GM23338 (cell line): ENCODE data around the gene FGF3. TPM values are rescaled to one million over a fixed set of nuclear protein-coding genes. Genes with fewer than 3 reads are reported as not detected.

Experiments
- ATAC-seq: fragments of 200-7000 bp; cut with Tn5 transposase; 3 replicates; pipeline ENCODE4 v1.9.1; 2020
- DNase-seq: peaks from one replicate; pipeline ENCODE4 v3.0.0-alpha.2; 2015; ENCODE audit warnings: low spot score
- H2AFZ ChIP-seq: fragments of 200-600 bp; sonication (generic); 2 replicates; pipeline ENCODE4 v1.8.0; 2016; ENCODE audit warnings: antibody characterized with exemption, mild to moderate bottlenecking, moderate library complexity
- H3F3A ChIP-seq: fragments of 200-600 bp; sonication (generic); replicated peaks from 2 replicates; pipeline ENCODE4 v1.8.0; 2017; ENCODE audit warnings: antibody characterized with exemption, mixed run types, low read depth
- H3K27ac ChIP-seq: fragments of 200-600 bp; sonication (generic); 2 replicates; pipeline ENCODE4 v1.6.1; 2016; ENCODE audit warnings: low read depth
- H3K27me3 ChIP-seq: fragments of 200-600 bp; sonication (generic); 2 replicates; pipeline ENCODE4 v1.8.0; 2016; ENCODE audit warnings: mild to moderate bottlenecking, mixed run types, moderate library complexity; ENCODE audit not compliant: insufficient read depth
- H3K36me3 ChIP-seq: fragments of 200-600 bp; sonication (generic); 2 replicates; pipeline ENCODE4 v1.8.0; 2016; ENCODE audit warnings: mild to moderate bottlenecking; ENCODE audit not compliant: insufficient read depth
- H3K4me1 ChIP-seq: fragments of 200-600 bp; sonication (generic); 2 replicates; pipeline ENCODE4 v1.8.0; 2016; ENCODE audit warnings: mild to moderate bottlenecking, moderate library complexity; ENCODE audit not compliant: insufficient read depth
- H3K4me2 ChIP-seq: fragments of 200-600 bp; sonication (generic); 2 replicates; pipeline ENCODE4 v1.7.1; 2017; ENCODE audit warnings: mixed run types
- H3K4me3 ChIP-seq: fragments of 200-600 bp; sonication (generic); 2 replicates; pipeline ENCODE4 v1.6.1; 2016; ENCODE audit warnings: mixed run types
- H3K79me2 ChIP-seq: fragments of 200-600 bp; sonication (generic); replicated peaks from 2 replicates; pipeline ENCODE4 v1.8.0; 2017; ENCODE audit warnings: mild to moderate bottlenecking; ENCODE audit not compliant: insufficient read depth
- H3K9me2 ChIP-seq: fragments of 200-600 bp; sonication (generic); 2 replicates; pipeline ENCODE4 v1.8.0; 2017; ENCODE audit not compliant: insufficient read depth
- H4K20me1 ChIP-seq: fragments of 200-600 bp; sonication (generic); replicated peaks from 2 replicates; pipeline ENCODE4 v1.8.0; 2017; ENCODE audit warnings: mild to moderate bottlenecking; ENCODE audit not compliant: insufficient read depth
- H3K27ac Mint-ChIP-seq: 2 replicates; pipeline ENCODE4 v1.8.0; 2020; ENCODE audit warnings: inconsistent platforms, mild to moderate bottlenecking, moderate library complexity, mixed read lengths
- H3K27me3 Mint-ChIP-seq: 3 replicates; pipeline ENCODE4 v1.8.0; 2022; ENCODE audit warnings: low read depth, mild to moderate bottlenecking, moderate library complexity, mixed read lengths, inconsistent platforms; ENCODE audit not compliant: insufficient read depth, poor library complexity
- H3K36me3 Mint-ChIP-seq: 3 replicates; pipeline ENCODE4 v1.8.0; 2021; ENCODE audit warnings: low read depth, mild to moderate bottlenecking, inconsistent platforms, moderate library complexity, mixed read lengths
- H3K4me1 Mint-ChIP-seq: 3 replicates; pipeline ENCODE4 v1.8.0; 2020; ENCODE audit warnings: mild to moderate bottlenecking, inconsistent platforms, mixed read lengths
- H3K4me3 Mint-ChIP-seq: 3 replicates; pipeline ENCODE4 v1.8.0; 2021; ENCODE audit warnings: moderate library complexity, mild to moderate bottlenecking, inconsistent platforms, mixed read lengths
- H3K9me3 Mint-ChIP-seq: 3 replicates; pipeline ENCODE4 v1.8.0; 2020; ENCODE audit warnings: moderate library complexity, mild to moderate bottlenecking, inconsistent platforms, mixed read lengths
- EZH2 ChIP-seq: fragments of 200-600 bp; sonication (generic); IDR thresholded peaks from one replicate; pipeline ENCODE4 v1.8.0; 2017; ENCODE audit warnings: antibody characterized with exemption, mild to moderate bottlenecking, low read depth; ENCODE audit not compliant: unreplicated experiment
- NANOG ChIP-seq: IDR thresholded peaks from 2 replicates; pipeline ENCODE4 v1.6.1; 2016; ENCODE audit warnings: antibody characterized with exemption, borderline replicate concordance
- POLR2AphosphoS5 ChIP-seq: IDR thresholded peaks from 2 replicates; pipeline ENCODE4 v1.6.1; 2016; ENCODE audit warnings: antibody characterized with exemption, low read depth
- polyA plus RNA-seq: library from polyadenylated mRNA; unstranded; fragments of >200 nt; fragmentation: Nextera tagmentation; extraction: Ambion mirVana; gene quantifications from 2 replicates; pipeline ENCODE4 v1.2.1, GENCODE V29; 2016
- total RNA-seq: library from RNA; depleted of rRNA; stranded (reverse); fragments of >200 nt; shearing (Covaris generic); gene quantifications from 2 replicates; pipeline ENCODE4 v1.2.3, GENCODE V29; 2014
- TF ChIP-seq, protein P1 (sequence below), 2 experiments: fragments of 200-600 bp in 1 of 2; sonication (generic) in 1 of 2; conservative IDR thresholded peaks; 2 replicates each; pipeline versions ENCODE4 v1.5.1 to v1.6.1; 2016 to 2017; ENCODE audit warnings: antibody characterized with exemption in 2 of 2, low read depth in 2 of 2, mild to moderate bottlenecking in 2 of 2, moderate library complexity in 1 of 2

Gene FGF3
- total and polyA plus RNA-seq, 2 experiments from 2014 or later = 1.2 TPM; not detected in 1

- TF ChIP-seq, protein P1, sequence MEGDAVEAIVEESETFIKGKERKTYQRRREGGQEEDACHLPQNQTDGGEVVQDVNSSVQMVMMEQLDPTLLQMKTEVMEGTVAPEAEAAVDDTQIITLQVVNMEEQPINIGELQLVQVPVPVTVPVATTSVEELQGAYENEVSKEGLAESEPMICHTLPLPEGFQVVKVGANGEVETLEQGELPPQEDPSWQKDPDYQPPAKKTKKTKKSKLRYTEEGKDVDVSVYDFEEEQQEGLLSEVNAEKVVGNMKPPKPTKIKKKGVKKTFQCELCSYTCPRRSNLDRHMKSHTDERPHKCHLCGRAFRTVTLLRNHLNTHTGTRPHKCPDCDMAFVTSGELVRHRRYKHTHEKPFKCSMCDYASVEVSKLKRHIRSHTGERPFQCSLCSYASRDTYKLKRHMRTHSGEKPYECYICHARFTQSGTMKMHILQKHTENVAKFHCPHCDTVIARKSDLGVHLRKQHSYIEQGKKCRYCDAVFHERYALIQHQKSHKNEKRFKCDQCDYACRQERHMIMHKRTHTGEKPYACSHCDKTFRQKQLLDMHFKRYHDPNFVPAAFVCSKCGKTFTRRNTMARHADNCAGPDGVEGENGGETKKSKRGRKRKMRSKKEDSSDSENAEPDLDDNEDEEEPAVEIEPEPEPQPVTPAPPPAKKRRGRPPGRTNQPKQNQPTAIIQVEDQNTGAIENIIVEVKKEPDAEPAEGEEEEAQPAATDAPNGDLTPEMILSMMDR (conservative IDR thresholded peaks at IDR 0.05; ENCODE audit: low read depth in 2 of 2) = no peak
- no peak for TF ChIP-seq POLR2AphosphoS5
- TF ChIP-seq NANOG = no peak
These were observed 3.2 kb downstream of the FGF3 start (continued) for GRCh38 chr11:69815973-69816372.

GRCh38 chr11:69814902-69815301 lies 4.3 kb downstream of the FGF3 start:
- Histone ChIP-seq H3K27me3 (peaks cover 53% of the 10 kb centered on the region), H3K27ac (no peak overlapping the region), H3K36me3 (no peaks in the 10 kb centered on the region), H3K4me2 (no peak overlapping the region), H3K4me1 (peaks cover 8% of the 10 kb centered on the region; the same call in 1 of the 2 replicates), H2AFZ (no peak overlapping the region), H3F3A (no peaks in the 10 kb centered on the region), H4K20me1 (no peaks in the 10 kb centered on the region), H3K9me2 (no peaks in the 10 kb centered on the region), H3K79me2 (no peaks in the 10 kb centered on the region), H3K4me3 (no peak overlapping the region)
- H3K9me3 Mint-ChIP-seq = peaks cover 3% of the 10 kb centered on the region
- no peak overlapping the region for H3K4me3 Mint-ChIP-seq
- H3K27ac Mint-ChIP-seq = no peak overlapping the region
- DNase-seq = no peak
- no peak for ATAC-seq
- peaks cover 3% of the 10 kb centered on the region for H3K4me1 Mint-ChIP-seq
- no peaks in the 10 kb centered on the region; the same call in 2 of the 3 replicates for H3K36me3 Mint-ChIP-seq
- peaks cover 56% of the 10 kb centered on the region for H3K27me3 Mint-ChIP-seq
- TF ChIP-seq, protein P1 (conservative IDR thresholded peaks at IDR 0.05; ENCODE audit: low read depth in 2 of 2) = no peak
- TF ChIP-seq NANOG = no peak

DNA sequence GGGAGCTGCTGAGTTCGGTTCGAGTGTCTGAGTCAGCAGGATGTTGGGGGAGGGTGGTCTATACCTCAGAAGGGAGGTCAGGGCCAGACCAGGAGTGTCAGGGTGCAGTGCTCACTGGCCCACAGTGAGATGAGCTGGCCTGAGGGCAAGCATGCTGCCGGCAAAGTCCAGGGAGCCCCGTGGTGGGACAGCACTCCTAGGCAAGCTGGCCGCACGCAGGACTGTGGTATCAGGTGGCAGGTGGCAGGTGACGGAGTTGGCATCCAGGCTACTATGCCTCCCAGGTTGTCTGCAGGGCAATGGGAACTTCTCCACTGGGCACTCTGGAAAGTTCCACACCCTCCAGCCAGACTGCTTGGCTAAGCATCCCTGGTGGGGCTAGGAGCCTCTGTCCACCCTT lies 4.8 kb downstream of the FGF3 start:
- DNase-seq (no peak), ATAC-seq (no peak)
- no peaks in the 10 kb centered on the region for H3K79me2 ChIP-seq
- Mint-ChIP-seq H3K9me3 (peaks cover 3% of the 10 kb centered on the region), H3K27me3 (peaks cover 56% of the 10 kb centered on the region), H3K27ac (no peak overlapping the region), H3K4me1 (peaks cover 2% of the 10 kb centered on the region; the same call in 2 of the 3 replicates), H3K4me3 (no peak overlapping the region), H3K36me3 (no peaks in the 10 kb centered on the region; the same call in 2 of the 3 replicates)
- no peaks in the 10 kb centered on the region for H3F3A ChIP-seq
- no peak overlapping the region for H3K27ac ChIP-seq
- H3K4me1 ChIP-seq = peaks cover 8% of the 10 kb centered on the region; the same call in 1 of the 2 replicates
- TF ChIP-seq EZH2 = no peak
- TF ChIP-seq, protein P1 (conservative IDR thresholded peaks at IDR 0.05; ENCODE audit: low read depth in 2 of 2) = no peak
- H3K4me2 ChIP-seq = no peak overlapping the region
- no peaks in the 10 kb centered on the region for H3K36me3 ChIP-seq
- no peaks in the 10 kb centered on the region for H4K20me1 ChIP-seq
- H2AFZ ChIP-seq = no peak overlapping the region
- H3K27me3 ChIP-seq = peaks cover 48% of the 10 kb centered on the region
- no peak overlapping the region for H3K4me3 ChIP-seq
- no peaks in the 10 kb centered on the region for H3K9me2 ChIP-seq
